IPS-18c (cell line): Measurements from ENCODE around the gene MMP17.

Experiments
- H3K4me3 ChIP-seq: 2 replicates; pipeline ENCODE4 v1.7.0; 2013; ENCODE audit warnings: low read depth, mild to moderate bottlenecking, low read length, moderate library complexity; ENCODE audit not compliant: insufficient read depth
- H3K9me3 ChIP-seq: one replicate; pipeline ENCODE4 v1.6.1; 2013; ENCODE audit warnings: mild to moderate bottlenecking, low read length, moderate library complexity; ENCODE audit not compliant: control insufficient read depth, insufficient read depth

The MMP17 gene

DNA sequence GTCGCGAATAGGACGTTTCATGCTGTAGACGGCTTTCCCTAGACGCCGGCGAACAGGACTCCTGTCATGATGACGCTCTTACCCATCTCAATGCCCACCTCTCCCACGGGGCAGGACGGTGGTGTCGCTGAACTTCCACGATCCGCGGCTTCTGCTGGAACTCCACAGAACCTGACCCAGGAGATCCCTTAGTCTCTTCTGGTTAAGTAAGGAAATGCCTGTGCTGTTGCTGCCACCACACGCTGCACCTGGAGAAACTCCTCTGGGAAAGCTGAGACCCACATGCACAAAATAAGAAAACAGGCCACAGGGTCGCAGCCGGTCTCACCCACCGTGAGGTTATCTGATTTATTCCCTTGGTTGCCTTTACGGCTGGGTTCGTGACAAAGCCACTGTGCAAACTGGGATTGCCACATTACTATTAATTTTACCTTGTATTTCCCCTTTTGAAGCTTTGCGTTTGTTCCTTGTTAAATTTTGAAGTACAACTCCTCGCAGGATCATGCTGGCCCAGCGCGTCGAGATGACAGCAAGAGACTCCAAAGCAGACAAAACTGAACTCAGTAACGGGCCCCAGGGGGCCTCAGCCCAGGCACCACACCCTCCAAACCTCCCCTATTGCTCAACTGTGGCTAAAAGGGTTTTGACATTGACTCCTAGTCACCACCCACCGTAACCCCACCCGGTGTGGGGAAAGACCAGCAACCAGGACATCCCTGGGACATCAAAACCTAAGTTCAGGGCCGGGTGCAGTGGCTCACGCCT is 9.2 kb upstream of the MMP17 start:
- H3K4me3 ChIP-seq, result no peak overlapping the region
- peaks cover 2% of the 10 kb centered on the region for H3K9me3 ChIP-seq

GRCh38 chr12:131824450-131824849 is 3.7 kb upstream of the MMP17 start:
- H3K4me3 ChIP-seq, result no peak overlapping the region
- peaks cover 2% of the 10 kb centered on the region for H3K9me3 ChIP-seq

DNA sequence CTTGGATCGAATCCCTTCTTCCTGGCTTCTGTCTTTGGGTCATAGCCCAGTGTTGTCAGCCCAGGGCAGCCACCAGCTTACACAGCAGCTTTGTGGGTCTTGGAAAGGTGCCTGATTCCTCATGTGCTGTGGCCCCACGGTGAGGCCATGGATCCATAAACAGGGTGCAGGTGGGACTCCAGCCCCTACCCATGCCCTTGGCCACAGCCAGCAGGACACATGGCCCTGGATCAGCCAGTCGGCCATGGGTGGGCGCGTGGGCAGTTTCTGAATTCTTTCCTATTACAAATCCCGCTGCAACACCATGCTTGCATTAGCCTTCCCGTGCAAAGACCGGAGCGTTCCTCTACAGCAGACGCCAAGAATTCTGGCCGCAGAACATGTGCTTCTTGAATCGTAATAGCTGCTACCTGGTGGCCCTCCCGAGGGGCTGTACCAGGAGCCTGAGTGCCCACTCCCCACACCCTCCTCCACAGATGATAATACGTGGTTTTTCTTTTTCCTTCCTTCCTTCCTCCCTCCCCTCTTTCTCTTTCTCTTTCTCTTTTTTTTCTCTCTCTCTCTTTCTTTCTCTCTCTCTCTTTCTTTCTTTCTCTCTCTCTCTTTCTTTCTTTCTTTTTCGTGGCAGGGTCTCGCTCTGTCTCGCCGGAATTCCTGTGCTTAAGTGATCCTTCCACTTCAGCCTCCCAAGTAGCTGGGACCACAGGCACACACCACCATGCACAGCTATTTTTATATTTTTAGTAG is 2.9 kb upstream of the MMP17 start:
- Histone ChIP-seq H3K4me3 (no peak overlapping the region), H3K9me3 (peaks cover 2% of the 10 kb centered on the region)

DNA sequence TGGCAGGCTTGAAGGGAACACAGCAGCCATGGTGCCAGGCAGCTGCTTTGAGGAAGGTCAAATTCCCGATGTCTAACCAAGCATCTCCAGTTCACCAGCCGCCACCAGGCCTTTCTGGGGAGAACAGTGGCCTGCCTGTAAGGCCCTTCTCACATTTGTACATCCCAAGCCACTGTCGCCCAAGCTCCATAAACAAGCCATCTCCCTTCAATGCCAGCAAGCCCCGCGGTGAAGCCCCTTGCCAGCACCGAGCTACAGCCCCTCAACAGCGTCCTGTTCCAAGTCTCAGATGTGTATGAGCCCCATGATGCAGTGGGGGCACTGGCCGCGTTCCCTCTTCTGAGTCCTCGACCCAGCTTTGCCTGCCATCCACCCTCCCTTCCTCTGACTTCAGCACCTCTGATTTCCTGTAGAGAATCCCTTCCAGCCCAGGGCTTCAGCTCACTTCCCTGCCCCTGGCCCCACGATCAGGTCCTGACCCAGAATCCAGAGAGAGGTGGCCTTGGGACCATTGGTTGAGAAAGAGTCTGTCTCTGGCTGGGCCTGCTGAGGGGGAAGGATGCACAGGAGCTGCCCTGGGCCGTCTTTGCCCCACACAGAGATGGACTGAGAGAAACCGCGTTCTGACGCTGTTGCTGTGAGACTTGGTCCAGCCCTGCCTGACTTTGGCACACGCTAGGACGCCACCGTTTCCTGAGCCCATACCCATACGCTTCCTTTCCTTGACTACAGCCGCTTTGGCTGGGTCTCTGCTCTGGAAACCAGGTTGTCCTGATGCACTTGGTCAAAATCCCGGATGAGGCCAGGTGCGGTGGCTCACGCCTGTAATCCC is 1.9 kb upstream of the MMP17 start:
- Histone ChIP-seq H3K9me3 (peaks cover 2% of the 10 kb centered on the region), H3K4me3 (no peak overlapping the region)

GRCh38 chr12:131828671-131829355 is 620 bp downstream of the MMP17 start:
- peak overlapping the region; percentile 69 for H3K4me3 ChIP-seq
- peaks cover 2% of the 10 kb centered on the region for H3K9me3 ChIP-seq

GRCh38 chr12:131829356-131829747 is 1.2 kb downstream of the MMP17 start:
- H3K4me3 ChIP-seq, result peak overlapping the region; percentile 69
- H3K9me3 ChIP-seq, result peaks cover 2% of the 10 kb centered on the region

DNA sequence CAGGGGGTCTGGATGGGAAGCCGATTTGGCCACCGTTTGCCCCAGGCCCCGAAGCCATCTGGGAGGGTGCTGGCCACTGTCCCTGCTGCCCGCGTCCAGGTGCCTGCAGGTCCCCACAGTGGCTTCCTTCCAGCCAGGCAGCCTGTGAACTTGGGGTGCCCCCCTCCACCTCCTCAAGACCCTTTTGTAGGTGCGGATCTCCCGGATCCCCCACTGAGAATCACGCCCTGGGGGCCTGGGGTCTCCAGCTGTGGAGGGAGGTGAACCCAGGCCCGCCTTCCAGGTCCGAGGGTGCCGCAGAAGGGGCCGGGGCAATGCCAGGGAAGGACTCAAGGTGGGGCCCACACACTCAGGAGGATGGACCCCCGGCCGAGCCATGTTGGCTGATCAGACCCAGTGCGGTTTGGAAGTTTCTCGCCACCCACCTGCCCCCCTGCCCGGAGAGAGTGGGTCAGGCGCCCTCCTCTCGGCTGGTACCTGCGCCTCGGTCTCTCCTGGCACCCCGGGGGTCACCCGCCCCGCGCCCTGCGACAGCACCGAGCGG is 1.7 kb downstream of the MMP17 start:
- Histone ChIP-seq H3K4me3 (peak overlapping the region; percentile 69), H3K9me3 (peaks cover 2% of the 10 kb centered on the region)

DNA sequence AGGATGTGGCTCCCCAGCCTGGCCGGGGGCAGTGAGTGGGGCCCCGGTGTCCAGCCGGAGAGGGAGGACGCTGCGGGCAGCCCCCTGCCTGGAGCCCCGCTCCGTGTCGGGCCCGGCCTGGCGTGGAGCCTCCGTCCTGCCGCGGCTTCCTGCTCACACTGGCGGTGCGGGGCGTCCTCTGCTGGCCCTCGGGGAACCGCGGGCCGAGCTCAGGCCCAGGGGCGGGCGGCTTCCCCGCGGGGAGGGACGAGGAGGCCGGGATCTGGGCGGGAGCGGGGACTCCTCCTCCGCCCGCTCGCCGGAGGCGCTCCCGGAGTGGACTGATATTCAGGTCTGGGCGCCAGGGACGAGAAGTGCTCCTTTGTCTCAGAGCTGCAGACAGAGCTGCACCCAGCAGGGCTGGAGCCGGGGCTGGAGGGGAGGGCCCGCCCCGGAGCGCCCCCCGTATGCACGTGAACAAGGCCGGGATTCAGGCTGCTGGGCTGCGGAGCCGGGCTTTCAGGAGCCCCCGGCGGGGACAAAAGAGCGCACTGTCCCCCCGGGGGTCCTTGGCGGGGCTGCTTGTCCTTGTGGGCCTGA is 2.2 kb downstream of the MMP17 start:
- Histone ChIP-seq H3K9me3 (peaks cover 2% of the 10 kb centered on the region), H3K4me3 (peak overlapping the region; percentile 69)

GRCh38 chr12:131830914-131831571 is 2.9 kb downstream of the MMP17 start:
- Histone ChIP-seq H3K4me3 (peak overlapping the region; percentile 69), H3K9me3 (peaks cover 2% of the 10 kb centered on the region)

- H3K9me3 ChIP-seq, result peaks cover 2% of the 10 kb centered on the region
- H3K4me3 ChIP-seq, result no peak overlapping the region
These were observed 3.4 kb downstream of the MMP17 start for GRCh38 chr12:131831635-131832041.

GRCh38 chr12:131832321-131833231 is 4.4 kb downstream of the MMP17 start:
- no peak overlapping the region for H3K4me3 ChIP-seq

GRCh38 chr12:131833288-131833895 is 5.2 kb downstream of the MMP17 start:
- peaks cover 2% of the 10 kb centered on the region for H3K9me3 ChIP-seq
- no peak overlapping the region; the same call in 1 of the 2 replicates for H3K4me3 ChIP-seq

More at GRCh38 chr12:131832321-131833231, 4.4 kb downstream of the MMP17 start:
- H3K9me3 ChIP-seq, result peaks cover 2% of the 10 kb centered on the region

DNA sequence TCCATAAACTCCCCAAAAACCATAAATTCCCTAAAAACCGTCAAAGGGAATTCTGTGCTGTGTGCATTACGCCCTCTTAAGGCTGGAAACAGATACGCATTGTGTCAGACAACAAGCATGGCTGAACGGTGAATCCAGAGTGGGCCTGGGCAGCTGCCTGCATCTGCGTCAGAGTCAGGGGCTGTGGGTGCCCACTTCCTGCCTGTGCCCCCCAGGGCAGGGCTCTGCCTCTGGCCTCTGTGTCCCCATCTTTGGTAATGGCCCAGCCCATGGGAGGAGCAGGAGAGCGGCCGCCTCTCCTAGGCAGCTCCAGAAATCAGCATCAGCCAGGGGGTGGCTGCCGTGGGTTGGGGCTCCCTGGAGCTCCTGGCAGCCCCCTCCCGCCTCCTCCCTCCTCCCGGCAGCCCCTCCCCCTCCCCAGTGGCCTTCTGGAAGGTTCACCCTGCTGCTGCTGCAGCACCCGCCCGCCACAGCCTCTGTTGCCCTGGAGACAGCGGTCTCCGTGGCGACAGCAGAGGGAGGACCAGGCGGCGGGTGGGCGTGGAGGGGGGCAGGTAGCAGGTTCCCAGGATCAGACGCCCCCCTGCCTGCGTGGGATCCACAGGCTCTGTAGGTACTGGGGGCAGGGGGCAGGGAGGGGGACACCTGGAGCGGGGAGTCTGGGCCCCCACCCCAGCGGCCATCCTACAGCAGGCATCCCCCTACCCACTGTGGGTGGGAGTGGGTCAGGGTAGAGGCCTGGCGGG is 5.9 kb downstream of the MMP17 start:
- no peak overlapping the region for H3K4me3 ChIP-seq
- H3K9me3 ChIP-seq, result peaks cover 2% of the 10 kb centered on the region
